Large intestine (tissue), 3 donors: ENCODE measurements around the gene EYA2. TPM values are rescaled to one million over a fixed set of nuclear protein-coding genes. Genes with fewer than 3 reads are reported as not detected.

ENCODE experiments used
- DNase-seq, 2 donors: peaks; one replicate each; pipeline versions ENCODE4 v3.0.0 to v3.0.0-alpha.2; 2013
- H3K27ac ChIP-seq: one replicate; pipeline ENCODE4 v1.5.1; 2013; ENCODE audit warnings: low read length
- H3K27me3 ChIP-seq: 2 replicates; pipeline ENCODE4 v1.6.1; 2013; ENCODE audit warnings: low read length; ENCODE audit not compliant: control insufficient read depth, insufficient read depth
- H3K36me3 ChIP-seq: 2 replicates; pipeline ENCODE4 v1.6.1; 2013; ENCODE audit warnings: low read length; ENCODE audit not compliant: control insufficient read depth, insufficient read depth
- H3K4me1 ChIP-seq: one replicate; pipeline ENCODE4 v1.6.1; 2013; ENCODE audit warnings: low read length; ENCODE audit not compliant: control insufficient read depth, insufficient read depth
- H3K4me3 ChIP-seq: one replicate; pipeline ENCODE4 v1.5.1; 2013; ENCODE audit warnings: low read length
- H3K9me3 ChIP-seq: one replicate; pipeline ENCODE4 v1.6.1; 2013; ENCODE audit warnings: mild to moderate bottlenecking, low read depth, low read length, moderate library complexity; ENCODE audit not compliant: control insufficient read depth
- WGBS: methylation state at CpG from one replicate; pipeline ENCODE4 v1.1.5; 2013; ENCODE audit warnings: low lambda C conversion rate; ENCODE audit not compliant: insufficient coverage; 5-methylcytosine and 5-hydroxymethylcytosine counted together
- polyA plus RNA-seq: library from polyadenylated mRNA; unstranded; fragments of 120-200 nt; gene quantifications from one replicate; pipeline ENCODE4 v1.2.1, GENCODE V29; 2013

EYA2 gene
- polyA plus RNA-seq, 1 donor = 0.72 TPM

- H3K27me3 ChIP-seq = no peaks in the 10 kb centered on the region
- peak; percentile 64 to 66 for DNase-seq
- no CpG with 5 or more reads among the region's 11 CpGs for WGBS
These were observed 255.9 kb downstream of the EYA2 start for GRCh38 chr20:47150403-47151152.

DNA sequence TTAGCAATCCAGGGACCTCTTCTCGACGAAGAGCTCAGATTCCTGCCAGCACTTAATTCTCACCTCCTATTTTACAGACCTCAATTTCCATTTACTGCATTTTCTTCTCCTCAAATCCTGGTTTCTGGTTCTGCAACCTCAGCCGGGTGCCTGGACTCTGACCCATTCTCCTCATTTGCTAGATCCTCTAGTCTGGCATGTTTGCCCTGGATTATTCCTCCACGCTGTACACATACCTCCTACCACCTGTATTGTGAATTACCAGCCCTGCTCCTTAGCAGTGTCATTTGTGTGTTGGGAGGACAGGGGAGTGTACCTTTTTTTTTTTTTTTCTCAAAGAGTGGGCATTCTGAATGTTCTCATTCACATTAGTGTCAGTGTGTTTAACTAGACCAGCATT lies 257.4 kb downstream of the EYA2 start:
- Histone ChIP-seq H3K36me3 (no peaks in the 10 kb centered on the region), H3K4me1 (no peaks in the 10 kb centered on the region), H3K27ac (no peak overlapping the region), H3K4me3 (no peak overlapping the region), H3K27me3 (no peaks in the 10 kb centered on the region), H3K9me3 (no peaks in the 10 kb centered on the region)
- DNase-seq = peak in 1 of 2 donors; percentile 51
- WGBS = 0% methylated on average over 3 of the region's 4 CpGs

More at GRCh38 chr20:47150403-47151152, 255.9 kb downstream of the EYA2 start:
- H3K36me3 ChIP-seq = no peaks in the 10 kb centered on the region
- H3K4me3 ChIP-seq = no peak overlapping the region
- H3K9me3 ChIP-seq = no peaks in the 10 kb centered on the region
- no peaks in the 10 kb centered on the region for H3K4me1 ChIP-seq
- H3K27ac ChIP-seq = no peak overlapping the region

- Histone ChIP-seq H3K9me3 (no peaks in the 10 kb centered on the region), H3K27me3 (no peaks in the 10 kb centered on the region), H3K4me3 (no peak overlapping the region), H3K27ac (no peak overlapping the region), H3K4me1 (no peaks in the 10 kb centered on the region), H3K36me3 (no peaks in the 10 kb centered on the region)
- DNase-seq = no peak
- WGBS = no CpG with 5 or more reads among the region's 2 CpGs
These were observed 259.4 kb downstream of the EYA2 start for GRCh38 chr20:47154089-47154488.

DNA sequence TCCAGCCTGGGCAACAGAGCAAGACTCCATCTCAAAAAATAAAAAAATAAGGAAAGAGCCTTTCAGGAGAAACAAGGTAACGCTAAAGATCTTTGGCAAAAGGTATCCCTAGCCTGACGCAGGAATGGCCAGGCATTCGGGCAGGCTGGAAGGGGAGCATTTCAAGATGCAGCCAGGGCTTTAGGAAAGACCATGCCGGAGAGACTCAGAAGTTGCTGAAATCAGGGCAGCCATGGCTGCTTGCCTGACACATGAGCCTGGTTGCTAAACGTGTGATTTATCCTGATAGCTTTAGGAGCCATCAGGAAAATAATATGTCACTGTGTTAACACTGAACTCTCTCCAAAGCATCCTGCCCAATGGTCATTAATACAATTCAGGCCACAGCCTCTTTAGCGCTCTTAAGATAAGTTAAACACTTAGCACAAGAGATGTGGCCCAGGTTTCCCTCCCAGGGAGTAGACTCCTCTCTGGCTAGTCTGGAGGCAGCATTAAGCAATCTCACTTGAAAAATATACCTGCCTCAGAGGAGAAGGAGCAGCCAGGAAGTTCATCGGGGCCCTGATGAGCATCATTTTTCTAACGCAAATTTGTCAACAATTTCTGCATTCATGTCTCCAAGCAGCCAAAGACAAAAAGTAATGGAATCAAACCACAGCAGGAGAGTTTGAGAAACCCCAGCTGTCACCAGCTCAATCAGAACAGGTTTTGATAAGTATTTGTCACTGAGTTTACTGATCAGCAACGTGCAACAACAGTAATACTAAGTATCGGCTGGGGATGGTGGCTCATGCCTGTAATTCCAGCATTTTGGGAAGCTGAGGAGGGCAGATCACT lies 261.9 kb downstream of the EYA2 start:
- DNase-seq = no peak
- Histone ChIP-seq H3K4me3 (no peak overlapping the region), H3K9me3 (no peaks in the 10 kb centered on the region), H3K4me1 (no peaks in the 10 kb centered on the region), H3K27me3 (no peaks in the 10 kb centered on the region), H3K27ac (no peak overlapping the region), H3K36me3 (no peaks in the 10 kb centered on the region)
- WGBS = no CpG with 5 or more reads among the region's 10 CpGs

- 80% methylated on average over 1 of the region's 5 CpGs for WGBS
- no peak for DNase-seq
- Histone ChIP-seq H3K9me3 (no peaks in the 10 kb centered on the region), H3K27ac (no peak overlapping the region), H3K4me1 (no peaks in the 10 kb centered on the region), H3K27me3 (no peaks in the 10 kb centered on the region), H3K4me3 (no peak overlapping the region), H3K36me3 (no peaks in the 10 kb centered on the region)
These were observed 264.5 kb downstream of the EYA2 start for GRCh38 chr20:47159166-47159565.

- Histone ChIP-seq H3K27ac (no peak overlapping the region), H3K4me1 (no peaks in the 10 kb centered on the region), H3K4me3 (no peak overlapping the region), H3K36me3 (no peaks in the 10 kb centered on the region), H3K9me3 (no peaks in the 10 kb centered on the region), H3K27me3 (no peaks in the 10 kb centered on the region)
- 80% methylated on average over 1 of the region's 7 CpGs for WGBS
- no peak for DNase-seq
These were observed 265.6 kb downstream of the EYA2 start for GRCh38 chr20:47160240-47160639.

GRCh38 chr20:47160992-47161391 lies 266.3 kb downstream of the EYA2 start:
- Histone ChIP-seq H3K36me3 (no peaks in the 10 kb centered on the region), H3K4me1 (no peaks in the 10 kb centered on the region), H3K4me3 (no peak overlapping the region), H3K27ac (no peak overlapping the region), H3K27me3 (no peaks in the 10 kb centered on the region), H3K9me3 (no peaks in the 10 kb centered on the region)
- DNase-seq = no peak
- WGBS = no CpG with 5 or more reads among the region's 14 CpGs

GRCh38 chr20:47161411-47161810 lies 266.8 kb downstream of the EYA2 start:
- no peaks in the 10 kb centered on the region for H3K9me3 ChIP-seq
- no peak overlapping the region for H3K27ac ChIP-seq
- DNase-seq = no peak
- no peak overlapping the region for H3K4me3 ChIP-seq
- H3K36me3 ChIP-seq = no peaks in the 10 kb centered on the region
- H3K27me3 ChIP-seq = no peaks in the 10 kb centered on the region
- no peaks in the 10 kb centered on the region for H3K4me1 ChIP-seq
- WGBS = no CpG with 5 or more reads among the region's 10 CpGs

GRCh38 chr20:47164140-47164539 lies 269.5 kb downstream of the EYA2 start:
- DNase-seq = no peak
- no peaks in the 10 kb centered on the region for H3K4me1 ChIP-seq
- no peak overlapping the region for H3K27ac ChIP-seq
- no peaks in the 10 kb centered on the region for H3K36me3 ChIP-seq
- WGBS = no CpG with 5 or more reads among the region's 13 CpGs
- no peaks in the 10 kb centered on the region for H3K9me3 ChIP-seq
- H3K27me3 ChIP-seq = no peaks in the 10 kb centered on the region
- no peak overlapping the region for H3K4me3 ChIP-seq

DNA sequence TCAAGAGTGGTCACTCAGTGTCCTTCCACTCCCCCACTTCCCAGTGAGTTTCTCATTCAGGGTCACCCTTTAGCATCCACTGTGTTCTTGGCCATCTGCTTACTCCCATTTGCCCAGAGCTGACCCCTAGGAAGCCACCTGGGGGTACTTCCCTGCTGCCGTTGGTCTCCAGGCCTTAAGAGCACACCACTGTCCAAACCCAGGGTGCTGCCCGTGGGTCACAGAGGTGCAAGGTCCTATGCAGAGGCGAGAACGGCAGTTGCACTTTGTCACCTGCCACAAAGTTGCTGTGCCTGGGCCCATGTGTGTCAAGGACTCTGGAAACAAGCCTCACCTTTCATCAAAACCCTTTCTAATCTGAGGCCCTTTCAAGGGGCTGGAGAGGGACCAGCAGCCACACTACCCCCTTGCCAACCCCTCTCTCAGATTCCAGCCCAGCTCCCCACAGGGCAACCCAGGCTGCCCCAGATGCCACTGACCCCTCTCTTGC lies 270.8 kb downstream of the EYA2 start:
- Histone ChIP-seq H3K9me3 (no peaks in the 10 kb centered on the region), H3K36me3 (no peaks in the 10 kb centered on the region), H3K27me3 (no peaks in the 10 kb centered on the region), H3K27ac (no peak overlapping the region), H3K4me3 (no peak overlapping the region), H3K4me1 (no peaks in the 10 kb centered on the region)
- no peak for DNase-seq
- no CpG with 5 or more reads among the region's 4 CpGs for WGBS
